Panc1 (cell line): ENCODE results near the gene RIPOR3. TPM values are rescaled to one million over a fixed set of nuclear protein-coding genes. Genes with fewer than 3 reads are reported as not detected.

Experiments used
- ATAC-seq: fragments of 200-7000 bp; cut with Tn5 transposase; 2 replicates; pipeline ENCODE4 v1.9.1; 2020; ENCODE audit warnings: mild to moderate bottlenecking, moderate library complexity
- BruUV-seq: library from RNA; stranded (reverse); fragments of 400-500 nt; replicated peaks from 2 replicates; lab custom pipeline; 2021; lab: Mats Ljungman, UMichigan
- CTCF ChIA-PET: fragments of 300-600 bp; sonication (Branson Sonifier 250); formaldehyde crosslinking; loops from one replicate; lab custom pipeline; 2022; ENCODE audit warnings: antibody characterized with exemption; lab: Charles Lee
- POLR2A ChIA-PET: fragments of 300-600 bp; sonication (Branson Sonifier 250); formaldehyde crosslinking; loops from one replicate; lab custom pipeline; 2022; ENCODE audit warnings: antibody characterized with exemption; lab: Charles Lee
- DNase-seq: peaks from one replicate; pipeline ENCODE4 v3.0.0-alpha.2; 2010; ENCODE audit warnings: low read depth, low spot score
- H3K27ac ChIP-seq: 2 replicates; pipeline ENCODE4 v1.5.1; 2011; ENCODE audit warnings: mild to moderate bottlenecking, low read length, inconsistent platforms
- H3K27me3 ChIP-seq: fragments of 200-500 bp; sonication (Bioruptor generic); 2 replicates; pipeline ENCODE4 v1.6.0; 2014; ENCODE audit warnings: low read length, inconsistent platforms; ENCODE audit not compliant: control insufficient read depth, insufficient read depth
- H3K36me3 ChIP-seq: fragments of 200-500 bp; sonication (Bioruptor generic); 2 replicates; pipeline ENCODE4 v1.5.1; 2014; ENCODE audit warnings: inconsistent platforms, mild to moderate bottlenecking, low read length, moderate library complexity; ENCODE audit not compliant: control insufficient read depth, insufficient read depth
- H3K4me1 ChIP-seq: 2 replicates; pipeline ENCODE4 v1.5.1; 2011; ENCODE audit warnings: inconsistent platforms, mild to moderate bottlenecking, low read length, moderate library complexity; ENCODE audit not compliant: control insufficient read depth, insufficient read depth
- H3K4me3 ChIP-seq, 2 experiments: 2 replicates each; pipeline ENCODE4 v1.5.1; 2011 to 2012; ENCODE audit warnings: low read depth in 2 of 2, low read length in 2 of 2, mild to moderate bottlenecking in 2 of 2, inconsistent platforms in 1 of 2, moderate library complexity in 1 of 2
- H3K9me3 ChIP-seq: fragments of 200-500 bp; sonication (Bioruptor generic); 2 replicates; pipeline ENCODE4 v1.5.1; 2014; ENCODE audit warnings: low read depth, mild to moderate bottlenecking, inconsistent platforms, low read length, moderate library complexity; ENCODE audit not compliant: control insufficient read depth, insufficient read depth
- CTCF ChIP-seq: fragments of 450-650 bp; IDR thresholded peaks from 2 replicates; pipeline ENCODE4 v1.5.1; 2017; ENCODE audit warnings: mild to moderate bottlenecking
- POLR2AphosphoS5 ChIP-seq: IDR thresholded peaks from 2 replicates; pipeline ENCODE4 v1.6.1; 2012; ENCODE audit warnings: mild to moderate bottlenecking, low read depth, low read length, moderate library complexity
- REST ChIP-seq, 2 experiments: IDR thresholded peaks; 2 replicates each; pipeline ENCODE4 v1.6.1; 2011 to 2012; ENCODE audit warnings: low read depth in 2 of 2, control low read depth in 1 of 2, low read length in 1 of 2, mild to moderate bottlenecking in 1 of 2, moderate library complexity in 1 of 2; ENCODE audit not compliant: insufficient read depth in 1 of 2
- SIN3A ChIP-seq: IDR thresholded peaks from 2 replicates; pipeline ENCODE4 v1.6.1; 2012; ENCODE audit warnings: low read depth, mild to moderate bottlenecking, low read length, moderate library complexity, borderline replicate concordance; ENCODE audit not compliant: insufficient read depth
- TCF7L2 ChIP-seq: IDR thresholded peaks from 2 replicates; pipeline ENCODE4 v1.6.1; 2011; ENCODE audit warnings: mild to moderate bottlenecking, low read depth, low read length, inconsistent platforms
- in situ Hi-C: cut with HindIII; loops from 2 replicates; pipeline ENCODE4 v1.10.0; 2016; ENCODE audit warnings: low sequenced_read_pairs, low pct_unique_long_range_greater_than_20kb
- intact Hi-C: fragments of 100-400 bp; cut with micrococcal nuclease; formaldehyde crosslinking; loops from one replicate; pipeline ENCODE4 v1.10.0; 2022; ENCODE audit not compliant: unreplicated experiment
- total RNA-seq: library from RNA; stranded (reverse); gene quantifications from one replicate; pipeline ENCODE4 v1.2.1, GENCODE V29; 2021; ENCODE audit not compliant: unreplicated experiment

Gene RIPOR3
- total RNA-seq, 1 experiment from 2014 or later, result 92.5 TPM

- Histone ChIP-seq H3K4me1 (peaks cover 58% of the 10 kb centered on the region), H3K4me3 (no peak overlapping the region), H3K27me3 (no peaks in the 10 kb centered on the region), H3K9me3 (peaks cover 4% of the 10 kb centered on the region; the same call in 1 of the 2 replicates), H3K27ac (peak overlapping the region; percentile 92), H3K36me3 (no peaks in the 10 kb centered on the region)
- in situ Hi-C loops, result no loop called here
- intact Hi-C loops, result no loop called here
- DNase-seq (no peak), ATAC-seq (no peak)
- BruUV-seq, result no TSS peak
- POLR2A ChIA-PET, result no interaction called here
- TF ChIP-seq REST (IDR thresholded peaks at IDR 0.05; ENCODE audit: insufficient read depth in 1 of 2, low read depth in 2 of 2, low read length in 1 of 2) (no peak), SIN3A (no peak), POLR2AphosphoS5 (no peak), CTCF (no peak)
- CTCF ChIA-PET, result no interaction called here
Observed at GRCh38 chr20:50648651-50649050, 42.7 kb downstream of the RIPOR3 start.

- CTCF ChIA-PET, result no interaction called here
- H3K4me1 ChIP-seq, result peaks cover 60% of the 10 kb centered on the region
- DNase-seq (no peak), ATAC-seq (no peak)
- no peak for TF ChIP-seq CTCF
- TF ChIP-seq SIN3A, result no peak
- no peak for TF ChIP-seq REST (IDR thresholded peaks at IDR 0.05; ENCODE audit: insufficient read depth in 1 of 2, low read depth in 2 of 2, low read length in 1 of 2)
- no peak for TF ChIP-seq TCF7L2
- no peak for TF ChIP-seq POLR2AphosphoS5
- intact Hi-C loops (no loop called here), in situ Hi-C loops (no loop called here)
- POLR2A ChIA-PET, result no interaction called here
- no peaks in the 10 kb centered on the region for H3K27me3 ChIP-seq
- no TSS peak for BruUV-seq
- peak overlapping the region; percentile 95 for H3K27ac ChIP-seq
- H3K4me3 ChIP-seq, result no peak overlapping the region
- no peaks in the 10 kb centered on the region for H3K36me3 ChIP-seq
- H3K9me3 ChIP-seq, result peaks cover 4% of the 10 kb centered on the region; the same call in 1 of the 2 replicates
Observed at GRCh38 chr20:50646483-50646996, 44.8 kb downstream of the RIPOR3 start.
